ENCODE measurements around the gene SRBD1. TPM values are rescaled to one million over a fixed set of nuclear protein-coding genes. Genes with fewer than 3 reads are reported as not detected.

Gene SRBD1
- total RNA-seq, 1 donor = 17.4 TPM

- DNase-seq (ENCODE audit: insufficient read length, low spot score, missing footprints) = peak; percentile 98
- no peak for TF ChIP-seq CTCF (IDR thresholded peaks at IDR 0.05; ENCODE audit: extremely low read depth, low read depth, low read length)
- peak overlapping the region; percentile 93 for H2AFZ ChIP-seq (ENCODE audit: low read length)
Observed at GRCh38 chr2:45649858-45650811, 39.1 kb upstream of the SRBD1 start.

GRCh38 chr2:45649462-45649857 is 38.4 kb upstream of the SRBD1 start:
- no peak for TF ChIP-seq CTCF (IDR thresholded peaks at IDR 0.05; ENCODE audit: extremely low read depth, low read depth, low read length)
- Histone ChIP-seq H3K4me1 (ENCODE audit: insufficient read depth, low read length) (peaks cover 14% of the 10 kb centered on the region), H3K9me3 (ENCODE audit: low read depth, low read length) (no peaks in the 10 kb centered on the region), H3K4me2 (ENCODE audit: insufficient read depth, low read length) (peak overlapping the region; percentile 98), H2AFZ (ENCODE audit: low read length) (peak overlapping the region; percentile 93), H4K20me1 (ENCODE audit: insufficient read depth, low read length) (peaks cover 16% of the 10 kb centered on the region), H3K27me3 (ENCODE audit: insufficient read depth, low read length) (no peaks in the 10 kb centered on the region), H3K4me3 (ENCODE audit: insufficient read depth, low read length) (peak overlapping the region; percentile 88), H3K79me2 (ENCODE audit: insufficient read depth, low read length) (peaks cover 19% of the 10 kb centered on the region), H3K27ac (ENCODE audit: low read depth, low read length) (peak overlapping the region; percentile 73), H3K36me3 (ENCODE audit: insufficient read depth, low read length) (no peaks in the 10 kb centered on the region)
- peak; percentile 78 for DNase-seq (ENCODE audit: insufficient read length, low spot score, missing footprints)

More at GRCh38 chr2:45649858-45650811, 39.1 kb upstream of the SRBD1 start:
- Histone ChIP-seq H3K79me2 (ENCODE audit: insufficient read depth, low read length) (peaks cover 25% of the 10 kb centered on the region), H3K27me3 (ENCODE audit: insufficient read depth, low read length) (no peaks in the 10 kb centered on the region), H3K4me1 (ENCODE audit: insufficient read depth, low read length) (peaks cover 14% of the 10 kb centered on the region), H3K4me3 (ENCODE audit: insufficient read depth, low read length) (peak overlapping the region; percentile 88), H4K20me1 (ENCODE audit: insufficient read depth, low read length) (peaks cover 22% of the 10 kb centered on the region), H3K27ac (ENCODE audit: low read depth, low read length) (peak overlapping the region; percentile 73), H3K4me2 (ENCODE audit: insufficient read depth, low read length) (peak overlapping the region; percentile 98), H3K36me3 (ENCODE audit: insufficient read depth, low read length) (no peaks in the 10 kb centered on the region), H3K9me3 (ENCODE audit: low read depth, low read length) (no peaks in the 10 kb centered on the region)

DNA sequence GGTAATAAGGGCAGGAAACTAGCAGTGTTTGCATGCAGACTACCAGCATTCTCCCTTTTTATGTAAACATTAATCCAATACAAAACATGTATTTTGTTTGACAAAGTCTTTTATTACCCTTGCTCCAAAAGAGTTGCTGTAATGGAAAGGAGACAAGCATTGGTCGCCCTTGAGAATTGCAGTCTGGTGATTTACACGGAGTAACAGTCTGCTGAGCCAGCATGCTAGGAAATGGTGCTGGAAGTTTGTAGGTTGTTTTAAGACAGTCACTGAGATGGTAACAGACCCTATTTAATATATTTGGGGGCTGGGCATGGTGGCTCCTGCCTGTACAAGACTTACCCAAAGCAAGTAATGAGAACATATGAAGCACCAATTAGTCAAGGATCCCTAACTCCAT is 37.6 kb upstream of the SRBD1 start:
- Histone ChIP-seq H3K27me3 (ENCODE audit: insufficient read depth, low read length) (no peaks in the 10 kb centered on the region), H2AFZ (ENCODE audit: low read length) (no peak overlapping the region), H3K79me2 (ENCODE audit: insufficient read depth, low read length) (peaks cover 11% of the 10 kb centered on the region), H4K20me1 (ENCODE audit: insufficient read depth, low read length) (peaks cover 7% of the 10 kb centered on the region), H3K36me3 (ENCODE audit: insufficient read depth, low read length) (no peaks in the 10 kb centered on the region), H3K4me3 (ENCODE audit: insufficient read depth, low read length) (no peak overlapping the region), H3K27ac (ENCODE audit: low read depth, low read length) (no peak overlapping the region), H3K4me1 (ENCODE audit: insufficient read depth, low read length) (peaks cover 17% of the 10 kb centered on the region), H3K4me2 (ENCODE audit: insufficient read depth, low read length) (no peak overlapping the region), H3K9me3 (ENCODE audit: low read depth, low read length) (no peaks in the 10 kb centered on the region)
- DNase-seq (ENCODE audit: insufficient read length, low spot score, missing footprints) = no peak
- TF ChIP-seq CTCF (IDR thresholded peaks at IDR 0.05; ENCODE audit: extremely low read depth, low read depth, low read length) = no peak

DNA sequence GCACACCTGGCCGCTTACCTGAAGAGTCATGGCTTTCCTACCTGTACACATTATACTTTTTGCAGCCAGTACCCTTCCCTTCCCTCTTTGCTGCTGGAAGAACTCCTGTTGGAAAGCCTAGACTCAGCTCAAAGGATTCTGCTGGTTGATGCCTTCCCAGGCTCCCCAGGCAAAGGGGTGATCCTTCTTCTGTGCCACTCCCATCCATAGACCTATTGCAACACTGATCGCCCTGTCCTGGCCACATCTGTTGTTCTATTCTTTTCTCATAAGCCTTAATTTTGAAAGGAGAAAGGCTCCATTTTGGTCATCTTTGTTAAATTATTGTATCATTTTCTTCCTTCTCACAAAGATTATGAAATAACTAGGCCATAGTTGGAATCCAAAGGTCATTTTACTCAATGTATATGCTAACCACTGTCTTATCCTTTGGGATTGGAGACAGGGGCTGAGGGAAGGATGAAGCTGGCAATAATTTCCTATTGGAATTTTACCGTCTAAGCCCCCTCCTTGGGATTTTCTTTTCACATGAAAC is 37.0 kb upstream of the SRBD1 start:
- DNase-seq (ENCODE audit: insufficient read length, low spot score, missing footprints) = no peak
- TF ChIP-seq CTCF (IDR thresholded peaks at IDR 0.05; ENCODE audit: extremely low read depth, low read depth, low read length) = no peak
- Histone ChIP-seq H4K20me1 (ENCODE audit: insufficient read depth, low read length) (peaks cover 4% of the 10 kb centered on the region), H3K4me1 (ENCODE audit: insufficient read depth, low read length) (peaks cover 20% of the 10 kb centered on the region), H3K4me3 (ENCODE audit: insufficient read depth, low read length) (no peak overlapping the region), H3K4me2 (ENCODE audit: insufficient read depth, low read length) (no peak overlapping the region), H2AFZ (ENCODE audit: low read length) (no peak overlapping the region), H3K27me3 (ENCODE audit: insufficient read depth, low read length) (peaks cover 2% of the 10 kb centered on the region), H3K36me3 (ENCODE audit: insufficient read depth, low read length) (no peaks in the 10 kb centered on the region), H3K9me3 (ENCODE audit: low read depth, low read length) (no peaks in the 10 kb centered on the region), H3K27ac (ENCODE audit: low read depth, low read length) (no peak overlapping the region), H3K79me2 (ENCODE audit: insufficient read depth, low read length) (peaks cover 6% of the 10 kb centered on the region)
